Peyer's patch (tissue), 4 donors: ENCODE measurements around the gene TBL1Y. TPM values are rescaled to one million over a fixed set of nuclear protein-coding genes. Genes with fewer than 3 reads are reported as not detected.
A peak's percentile ranks its signal among the peaks of the same experiment; 100 is the strongest.

Source experiments
- DNase-seq, 3 donors: peaks; one replicate each; pipeline ENCODE4 v3.0.0-alpha.2; 2017 to 2019
- H3K27ac ChIP-seq, 4 donors: fragments of 200-600 bp; sonication (generic); one replicate each; pipeline ENCODE4 v1.5.1; 2016 to 2019
- H3K27me3 ChIP-seq, 2 donors: fragments of 200-600 bp; sonication (generic); one replicate each; pipeline ENCODE4 v1.5.1; 2019
- H3K36me3 ChIP-seq, 3 donors: fragments of 200-600 bp; sonication (generic); one replicate each; pipeline ENCODE4 v1.5.1; 2016 to 2019
- H3K4me1 ChIP-seq, 4 donors: fragments of 200-600 bp; sonication (generic); one replicate each; pipeline ENCODE4 v1.5.1; 2016 to 2019
- H3K4me3 ChIP-seq, 4 donors: fragments of 200-600 bp; sonication (generic); 1 replicate in 3 of 4; 2 replicates in 1 of 4; pipeline ENCODE4 v1.5.1; 2016 to 2019; ENCODE audit warnings: mild to moderate bottlenecking in 1 of 4
- H3K9me3 ChIP-seq, 4 donors: fragments of 200-600 bp; sonication (generic); one replicate each; pipeline ENCODE4 v1.5.1; 2016 to 2019; ENCODE audit warnings: mild to moderate bottlenecking in 1 of 4
- CTCF ChIP-seq, 6 experiments: fragments of 450-650 bp in 4 of 6; fragments of 200-600 bp in 2 of 6; sonication (generic) in 1 of 6; IDR thresholded peaks; one replicate each; pipeline ENCODE4 v1.5.1; 2017 to 2019; ENCODE audit warnings: antibody characterized with exemption in 6 of 6, mild to moderate bottlenecking in 3 of 6, moderate library complexity in 1 of 6
- POLR2A ChIP-seq, 2 donors: fragments of 450-650 bp; IDR thresholded peaks; one replicate each; pipeline ENCODE4 v1.5.1; 2017; ENCODE audit warnings: antibody characterized with exemption in 2 of 2, mild to moderate bottlenecking in 2 of 2, moderate library complexity in 2 of 2
- total RNA-seq, 4 donors: library from RNA; depleted of rRNA; stranded (reverse); fragments of >200 nt; gene quantifications; one replicate each; pipeline ENCODE4 v1.1.0, GENCODE V29; 2016

TBL1Y gene
- total RNA-seq, 4 donors from 2014 or later, result not detected

GRCh38 chrY:6909118-6909521 lies 1.4 kb upstream of the TBL1Y start:
- no peak for TF ChIP-seq POLR2A (IDR thresholded peaks at IDR 0.05)
- TF ChIP-seq CTCF (IDR thresholded peaks at IDR 0.05), result no peak
- Histone ChIP-seq H3K4me3 (no peak overlapping the region), H3K27ac (no peak overlapping the region), H3K27me3 (no peaks in the 10 kb centered on the region), H3K9me3 (no peaks in the 10 kb centered on the region), H3K4me1 (no peaks in the 10 kb centered on the region), H3K36me3 (no peaks in the 10 kb centered on the region)
- no peak for DNase-seq

GRCh38 chrY:6909856-6910255 lies 641 bp upstream of the TBL1Y start:
- no peaks in the 10 kb centered on the region for H3K27me3 ChIP-seq
- no peaks in the 10 kb centered on the region for H3K36me3 ChIP-seq
- H3K4me3 ChIP-seq, result no peak overlapping the region
- TF ChIP-seq CTCF (IDR thresholded peaks at IDR 0.05) (no peak), POLR2A (IDR thresholded peaks at IDR 0.05) (no peak)
- no peaks in the 10 kb centered on the region for H3K4me1 ChIP-seq
- no peak overlapping the region for H3K27ac ChIP-seq
- DNase-seq, result no peak
- H3K9me3 ChIP-seq, result no peaks in the 10 kb centered on the region

- Histone ChIP-seq H3K4me1 (no peaks in the 10 kb centered on the region), H3K27ac (no peak within 1 kb of the TSS), H3K9me3 (no peaks in the 10 kb centered on the region), H3K36me3 (no peaks in the 10 kb centered on the region), H3K27me3 (no peaks in the 10 kb centered on the region), H3K4me3 (peak within 1 kb of the TSS in 2 of 4 donors; percentile 20 to 31)
- no peak for DNase-seq
- no peak for TF ChIP-seq POLR2A (IDR thresholded peaks at IDR 0.05)
- TF ChIP-seq CTCF (IDR thresholded peaks at IDR 0.05), result no peak
These were observed 870 bp downstream of the TBL1Y start, which contains the start of gene AMELY for GRCh38 chrY:6911253-6911881. Gene AMELY (minus strand): TSS chrY:6911752. CDS start chrY:6872608, 39,144 bp downstream.

- Histone ChIP-seq H3K4me1 (no peaks in the 10 kb centered on the region), H3K4me3 (no peak overlapping the region), H3K36me3 (no peaks in the 10 kb centered on the region), H3K9me3 (no peaks in the 10 kb centered on the region), H3K27ac (no peak overlapping the region), H3K27me3 (no peaks in the 10 kb centered on the region)
- DNase-seq, result no peak
- TF ChIP-seq CTCF (IDR thresholded peaks at IDR 0.05), result no peak
- TF ChIP-seq POLR2A (IDR thresholded peaks at IDR 0.05), result no peak
These were observed 2.9 kb downstream of the TBL1Y start for GRCh38 chrY:6913362-6913761.

GRCh38 chrY:6921061-6921460 lies 10.6 kb downstream of the TBL1Y start:
- TF ChIP-seq CTCF (IDR thresholded peaks at IDR 0.05), result no peak
- no peak for TF ChIP-seq POLR2A (IDR thresholded peaks at IDR 0.05)
- H3K9me3 ChIP-seq, result no peaks in the 10 kb centered on the region
- H3K27me3 ChIP-seq, result no peaks in the 10 kb centered on the region
- no peak overlapping the region for H3K4me3 ChIP-seq
- H3K27ac ChIP-seq, result no peak overlapping the region
- H3K36me3 ChIP-seq, result no peaks in the 10 kb centered on the region
- no peaks in the 10 kb centered on the region for H3K4me1 ChIP-seq
- no peak for DNase-seq

GRCh38 chrY:6928265-6928664 lies 17.8 kb downstream of the TBL1Y start:
- H3K27me3 ChIP-seq, result no peaks in the 10 kb centered on the region
- no peak overlapping the region for H3K4me3 ChIP-seq
- no peak for DNase-seq
- TF ChIP-seq CTCF (IDR thresholded peaks at IDR 0.05) (no peak), POLR2A (IDR thresholded peaks at IDR 0.05) (no peak)
- no peaks in the 10 kb centered on the region for H3K9me3 ChIP-seq
- no peaks in the 10 kb centered on the region for H3K4me1 ChIP-seq
- H3K36me3 ChIP-seq, result no peaks in the 10 kb centered on the region
- no peak overlapping the region for H3K27ac ChIP-seq
